Colonic mucosa (tissue), 4 donors: ENCODE measurements around the gene JADE3. TPM values are rescaled to one million over a fixed set of nuclear protein-coding genes. Genes with fewer than 3 reads are reported as not detected.

ENCODE experiments used
- DNase-seq: peaks from one replicate; pipeline ENCODE4 v3.0.0-alpha.2; 2020
- H3K27ac ChIP-seq: fragments of 200-600 bp; one replicate; pipeline ENCODE4 v1.8.0; 2021
- H3K27me3 ChIP-seq: fragments of 200-600 bp; one replicate; pipeline ENCODE4 v1.8.0; 2021
- H3K36me3 ChIP-seq: fragments of 200-600 bp; one replicate; pipeline ENCODE4 v1.8.0; 2021
- H3K4me1 ChIP-seq: fragments of 200-600 bp; one replicate; pipeline ENCODE4 v1.8.0; 2021; ENCODE audit warnings: mild to moderate bottlenecking
- H3K4me3 ChIP-seq: fragments of 200-600 bp; one replicate; pipeline ENCODE4 v1.8.0; 2021
- H3K9ac ChIP-seq, 2 donors: one replicate each; pipeline ENCODE4 v1.7.0; 2013; ENCODE audit warnings: control low read depth in 2 of 2, low read depth in 2 of 2, low read length in 2 of 2
- H3K9me3 ChIP-seq: fragments of 200-600 bp; one replicate; pipeline ENCODE4 v1.8.0; 2021
- CTCF ChIP-seq: fragments of 200-600 bp; IDR thresholded peaks from one replicate; pipeline ENCODE4 v1.8.0; 2022; ENCODE audit warnings: antibody characterized with exemption, mild to moderate bottlenecking
- intact Hi-C: fragments of 100-400 bp; cut with DNase I; formaldehyde crosslinking; loops from one replicate; pipeline ENCODE4 v1.14.1; 2022
- total RNA-seq, 2 donors: library from RNA; stranded (reverse); fragmentation: NEBNext Ultra II Directional in 1 of 2; extraction: Animal tissue kit (Norgen Biotek cat#: 25700) in 1 of 2; gene quantifications; one replicate each; pipeline ENCODE4 v1.2.1, GENCODE V29; 2021
- donor health status: healthy.
- donor health status: DM: no; HTN: no; CAD: no.
- donor health status: DM: no; HTN: no; CAD: no.

Gene JADE3
- total RNA-seq, 2 donors from 2014 or later = 7.7 to 8.0 TPM

GRCh38 chrX:46978341-46979291, 66.4 kb downstream of the JADE3 start:
- peak; percentile 81 for DNase-seq
- Histone ChIP-seq H3K9ac (no peak overlapping the region), H3K27me3 (no peaks in the 10 kb centered on the region), H3K36me3 (no peaks in the 10 kb centered on the region), H3K4me1 (no peaks in the 10 kb centered on the region), H3K4me3 (no peak overlapping the region), H3K9me3 (no peaks in the 10 kb centered on the region), H3K27ac (no peak overlapping the region)
- intact Hi-C loops = no loop called here
- peak; percentile 63 for TF ChIP-seq CTCF

GRCh38 chrX:46984705-46985104, 72.5 kb downstream of the JADE3 start:
- Histone ChIP-seq H3K27me3 (no peaks in the 10 kb centered on the region), H3K9me3 (no peaks in the 10 kb centered on the region), H3K36me3 (no peaks in the 10 kb centered on the region), H3K9ac (no peak overlapping the region), H3K4me3 (no peak overlapping the region), H3K4me1 (no peaks in the 10 kb centered on the region), H3K27ac (no peak overlapping the region)
- DNase-seq = no peak
- no peak for TF ChIP-seq CTCF
- intact Hi-C loops = loop anchor here (5.0 kb wide), 1 partner anchor 82 kb away; no protein-coding TSS in a partner anchor

- DNase-seq = no peak
- intact Hi-C loops = no loop called here
- H3K27ac ChIP-seq = no peak overlapping the region
- H3K4me3 ChIP-seq = no peak overlapping the region
- no peak for TF ChIP-seq CTCF
- H3K4me1 ChIP-seq = no peaks in the 10 kb centered on the region
- H3K9ac ChIP-seq = no peak overlapping the region
- H3K36me3 ChIP-seq = no peaks in the 10 kb centered on the region
- no peaks in the 10 kb centered on the region for H3K27me3 ChIP-seq
- no peaks in the 10 kb centered on the region for H3K9me3 ChIP-seq
These were observed 77.3 kb downstream of the JADE3 start for GRCh38 chrX:46989548-46989947.

- TF ChIP-seq CTCF = no peak
- Histone ChIP-seq H3K9me3 (no peaks in the 10 kb centered on the region), H3K36me3 (no peaks in the 10 kb centered on the region), H3K9ac (no peak overlapping the region), H3K27me3 (no peaks in the 10 kb centered on the region), H3K27ac (no peak overlapping the region), H3K4me1 (no peaks in the 10 kb centered on the region), H3K4me3 (no peak overlapping the region)
- DNase-seq = no peak
- intact Hi-C loops = no loop called here
These were observed 79.4 kb downstream of the JADE3 start for GRCh38 chrX:46991664-46992063.

- no peak for TF ChIP-seq CTCF
- intact Hi-C loops = no loop called here
- H3K9me3 ChIP-seq = no peaks in the 10 kb centered on the region
- no peak overlapping the region for H3K9ac ChIP-seq
- no peaks in the 10 kb centered on the region for H3K4me1 ChIP-seq
- no peak overlapping the region for H3K27ac ChIP-seq
- DNase-seq = no peak
- no peaks in the 10 kb centered on the region for H3K27me3 ChIP-seq
- no peaks in the 10 kb centered on the region for H3K36me3 ChIP-seq
- H3K4me3 ChIP-seq = no peak overlapping the region
These were observed 79.8 kb downstream of the JADE3 start for GRCh38 chrX:46992070-46992469.
